ENCODE measurements around the gene USP7.

USP7 gene

GRCh38 chr16:8859913-8860881, 103.5 kb downstream of the USP7 start:
- Mint-ChIP-seq H3K36me3 (ENCODE audit: low read depth) (peaks cover 29% of the 10 kb centered on the region), H3K27me3 (ENCODE audit: low read depth) (no peaks in the 10 kb centered on the region), H3K27ac (peak overlapping the region; percentile 14 to 64 (median 63)), H3K4me3 (peak overlapping the region in 2 of 3 experiments; percentile 10 to 22), H3K9me3 (no peaks in the 10 kb centered on the region), H3K4me1 (peaks cover 30% of the 10 kb centered on the region)
- TF ChIP-seq CTCF (IDR thresholded peaks at IDR 0.05; ENCODE audit: unreplicated experiment in 3 of 3) = no peak

- no peaks in the 10 kb centered on the region for H3K9me3 Mint-ChIP-seq
- H3K27ac Mint-ChIP-seq = peak overlapping the region; percentile 14 to 63 (median 41)
- peak overlapping the region in 2 of 3 experiments; percentile 10 to 22 for H3K4me3 Mint-ChIP-seq
- H3K4me1 Mint-ChIP-seq = peaks cover 21% of the 10 kb centered on the region
- no peaks in the 10 kb centered on the region for H3K27me3 Mint-ChIP-seq (ENCODE audit: low read depth)
- TF ChIP-seq CTCF (IDR thresholded peaks at IDR 0.05; ENCODE audit: unreplicated experiment in 3 of 3) = no peak
- H3K36me3 Mint-ChIP-seq (ENCODE audit: low read depth) = peaks cover 35% of the 10 kb centered on the region
These were observed 104.5 kb downstream of the USP7 start for GRCh38 chr16:8858994-8859912.

GRCh38 chr16:8855972-8856371, 107.7 kb downstream of the USP7 start:
- Mint-ChIP-seq H3K4me3 (no peak overlapping the region), H3K36me3 (ENCODE audit: low read depth) (peaks cover 51% of the 10 kb centered on the region), H3K4me1 (peaks cover 9% of the 10 kb centered on the region), H3K9me3 (no peaks in the 10 kb centered on the region), H3K27ac (peak overlapping the region in 1 of 3 experiments; percentile 23), H3K27me3 (ENCODE audit: low read depth) (no peaks in the 10 kb centered on the region)
- TF ChIP-seq CTCF (IDR thresholded peaks at IDR 0.05; ENCODE audit: unreplicated experiment in 3 of 3) = no peak

GRCh38 chr16:8855051-8855786, 108.5 kb downstream of the USP7 start:
- H3K4me1 Mint-ChIP-seq = peaks cover 6% of the 10 kb centered on the region
- H3K36me3 Mint-ChIP-seq (ENCODE audit: low read depth) = peaks cover 56% of the 10 kb centered on the region
- H3K9me3 Mint-ChIP-seq = no peaks in the 10 kb centered on the region
- peak overlapping the region in 1 of 3 experiments; percentile 22 for H3K27ac Mint-ChIP-seq
- TF ChIP-seq CTCF (IDR thresholded peaks at IDR 0.05; ENCODE audit: unreplicated experiment in 3 of 3) = no peak
- H3K4me3 Mint-ChIP-seq = no peak overlapping the region
- H3K27me3 Mint-ChIP-seq (ENCODE audit: low read depth) = no peaks in the 10 kb centered on the region

- Mint-ChIP-seq H3K27ac (no peak overlapping the region), H3K9me3 (no peaks in the 10 kb centered on the region), H3K4me1 (no peaks in the 10 kb centered on the region), H3K36me3 (ENCODE audit: low read depth) (peaks cover 57% of the 10 kb centered on the region), H3K27me3 (ENCODE audit: low read depth) (no peaks in the 10 kb centered on the region), H3K4me3 (no peak overlapping the region)
- no peak for TF ChIP-seq CTCF (IDR thresholded peaks at IDR 0.05; ENCODE audit: unreplicated experiment in 3 of 3)
These were observed 109.3 kb downstream of the USP7 start for GRCh38 chr16:8854298-8854948.
